ENCODE measurements around the gene UBE2D2. TPM values are rescaled to one million over a fixed set of nuclear protein-coding genes. Genes with fewer than 3 reads are reported as not detected.
A peak's percentile ranks its signal among the peaks of the same experiment; 100 is the strongest.

UBE2D2 gene
- total and polyA plus RNA-seq, 10 of the 15 experiments (the other 5 are each of a cell fraction or from before 2014, with no cell fraction given) = 58.6 to 245 (median 128) TPM

- Histone ChIP-seq H3K27me3 (replicated peaks in 1 of 2; ENCODE audit: control insufficient read depth in 2 of 2, insufficient read depth in 2 of 2, low read length in 1 of 2) (no peaks in the 10 kb centered on the region), H3K4me3 (peak overlapping the region; percentile 14; the same call in 1 of the 2 replicates), H3K79me2 (ENCODE audit: control insufficient read depth, insufficient read depth, low read length) (peaks cover 97% of the 10 kb centered on the region), H3K9me3 (replicated peaks; ENCODE audit: control insufficient read depth, insufficient read depth, low read length) (no peaks in the 10 kb centered on the region), H3K4me1 (ENCODE audit: control insufficient read depth, insufficient read depth, low read length) (peaks cover 97% of the 10 kb centered on the region), H3K27ac (ENCODE audit: control insufficient read depth, insufficient read depth) (peak overlapping the region; percentile 67), H2AFZ (ENCODE audit: control insufficient read depth, low read depth, low read length) (no peak overlapping the region), H3K36me3 (ENCODE audit: control insufficient read depth in 2 of 2, insufficient read depth in 2 of 2, low read length in 1 of 2) (peaks cover 3 to 17% of the 10 kb centered on the region in 2 experiments; a peak in 3 of 4 replicates), H4K20me1 (ENCODE audit: control insufficient read depth, insufficient read depth) (peaks cover 4% of the 10 kb centered on the region; the same call in 1 of the 2 replicates), H3K9ac (ENCODE audit: control insufficient read depth, insufficient read depth, low read length) (peak overlapping the region; percentile 76; the same call in 1 of the 2 replicates), H3K4me2 (ENCODE audit: control insufficient read depth, insufficient read depth) (peak overlapping the region; percentile 93)
- in situ Hi-C loops (cut with MboI) = no loop called here
- ChIA-PET SMC1A (ENCODE audit: uncharacterized antibody, unreplicated experiment) (interaction anchor here (1.2 to 13.6 kb wide), 7 partner anchors 9 to 105 kb away, joined by 3 to 151 read pairs (median 5); partner anchors contain the start of gene CXXC5), RAD21 (ENCODE audit: unreplicated experiment) (interaction anchor here (1.0 to 14.6 kb wide), 10 partner anchors 8 to 239 kb away, joined by 3 to 186 read pairs (median 13); partner anchors contain the start of gene CXXC5), POLR2A (interaction anchor here (0.6 to 16.9 kb wide), 10 partner anchors 9 to 375 kb away, joined by 3 to 163 read pairs (median 8); partner anchors contain the start of gene CXXC5), CTCF (interaction anchor here (0.6 to 3.8 kb wide), 11 partner anchors 8 to 107 kb away, joined by 3 to 24 read pairs (median 4); no protein-coding TSS in a partner anchor)
- ATAC-seq = peak; percentile 46
- intact Hi-C loops (cut with micrococcal nuclease; ENCODE audit: unreplicated experiment) = loop anchor here (5.0 kb wide), 1 partner anchor 204 kb away; no protein-coding TSS in a partner anchor
- no TSS peak for BruUV-seq (replicated peaks)
- DNase-seq (ENCODE audit: low read depth, low spot score) = no peak
- FAIRE-seq = peak; percentile 61
- WGBS (ENCODE audit: insufficient coverage, insufficient replicate concordance, low lambda C conversion rate, missing lambda C conversion rate) = 6% methylated on average over 34 of the region's 41 CpGs
- TF ChIP-seq EGR1 (IDR thresholded peaks at IDR 0.05; ENCODE audit: borderline replicate concordance in 1 of 2, low read depth in 2 of 2, low read length in 2 of 2) (peak in 1 of 2 experiments; percentile 29; a peak in 1 of 3 replicates), YBX1 (IDR thresholded peaks at IDR 0.05) (no peak), TCF12 (IDR thresholded peaks at IDR 0.05; ENCODE audit: low read depth, low read length) (peak; percentile 22; the same call in 1 of the 2 replicates), NR2F1 (conservative IDR thresholded peaks at IDR 0.05) (0 out of 2 replicates have a peak, but pooled peaks have one; percentile 22), CBX5 (IDR thresholded peaks at IDR 0.05; ENCODE audit: low read depth) (no peak), NFXL1 (IDR thresholded peaks at IDR 0.05; ENCODE audit: borderline replicate concordance) (no peak), USF1 (IDR thresholded peaks at IDR 0.05; ENCODE audit: borderline replicate concordance, extremely low read length, insufficient read depth, low read depth, low read length) (no peak), HDGF (IDR thresholded peaks at IDR 0.05) (peak; percentile 99), USF2 (IDR thresholded peaks at IDR 0.05; ENCODE audit: borderline replicate concordance, low read depth, low read length) (no peak), ATF3 (IDR thresholded peaks at IDR 0.05; ENCODE audit: borderline replicate concordance, extremely low read depth, low read depth, low read length) (no peak), SUPT20H (IDR thresholded peaks at IDR 0.05; ENCODE audit: borderline replicate concordance, control insufficient read depth, low read depth, low read length) (no peak), ZNF217 (IDR thresholded peaks at IDR 0.05) (no peak), SPI1 (IDR thresholded peaks at IDR 0.05; ENCODE audit: borderline replicate concordance, insufficient read depth, low read depth, low read length) (no peak), CHD1 (IDR thresholded peaks at IDR 0.05; ENCODE audit: low read depth, low read length) (no peak), ZNF384 (IDR thresholded peaks at IDR 0.05; ENCODE audit: borderline replicate concordance, low read depth, low read length) (no peak), CREM (IDR thresholded peaks at IDR 0.05; ENCODE audit: low read depth) (peak; percentile 64), SREBF2 (IDR thresholded peaks at IDR 0.05; ENCODE audit: low read length) (no peak), SMC3 (IDR thresholded peaks at IDR 0.05; ENCODE audit: borderline replicate concordance, low read length) (no peak), FOXM1 (IDR thresholded peaks at IDR 0.05; ENCODE audit: low read depth, low read length) (no peak)
These were observed 100.0 kb downstream of the UBE2D2 start for GRCh38 chr5:139660923-139661814.
